Measurements from ENCODE around the gene MTHFD2L.

DNA sequence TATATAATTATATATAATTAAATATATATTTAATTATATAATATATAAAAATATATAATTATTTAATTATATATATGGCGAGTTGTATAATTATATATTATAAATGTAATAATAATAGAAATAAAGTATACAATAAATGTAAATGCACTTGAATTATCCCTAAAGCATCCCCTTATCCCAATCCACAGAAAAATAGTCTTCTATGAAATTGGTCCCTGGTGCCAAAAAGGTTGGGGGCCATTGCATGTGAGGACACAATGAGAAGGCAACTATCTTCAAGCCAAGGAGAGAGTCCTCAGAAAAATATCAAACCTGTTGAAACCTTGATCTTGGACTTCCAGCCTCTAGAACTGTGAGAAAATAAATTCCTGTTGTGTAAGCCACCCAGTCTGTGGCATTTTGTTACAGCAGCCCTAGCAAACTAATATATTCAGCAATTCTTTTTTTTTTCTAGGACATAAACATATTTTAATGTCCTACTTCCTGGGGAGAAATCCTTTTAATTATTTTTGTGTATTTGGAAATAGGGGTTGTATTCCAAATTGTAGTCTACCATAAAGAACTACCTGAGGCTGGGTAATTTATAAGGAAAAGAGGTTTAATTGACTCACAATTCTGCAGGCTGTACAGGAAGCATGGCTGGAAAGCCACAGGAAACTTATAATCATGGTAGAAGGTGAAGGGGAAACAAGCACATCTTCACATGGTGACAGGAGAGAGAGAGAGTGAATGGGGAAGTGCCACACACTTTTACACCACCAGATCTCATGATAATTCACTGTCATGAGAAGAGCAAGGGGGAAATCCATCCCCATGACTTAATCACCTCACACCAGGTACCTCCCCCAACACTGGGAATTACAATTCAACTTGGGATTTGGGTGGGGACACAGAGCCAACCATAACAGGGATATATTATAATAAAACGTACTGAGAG, 36.0 kb upstream of the MTHFD2L start:
- TF ChIP-seq, protein P1, sequence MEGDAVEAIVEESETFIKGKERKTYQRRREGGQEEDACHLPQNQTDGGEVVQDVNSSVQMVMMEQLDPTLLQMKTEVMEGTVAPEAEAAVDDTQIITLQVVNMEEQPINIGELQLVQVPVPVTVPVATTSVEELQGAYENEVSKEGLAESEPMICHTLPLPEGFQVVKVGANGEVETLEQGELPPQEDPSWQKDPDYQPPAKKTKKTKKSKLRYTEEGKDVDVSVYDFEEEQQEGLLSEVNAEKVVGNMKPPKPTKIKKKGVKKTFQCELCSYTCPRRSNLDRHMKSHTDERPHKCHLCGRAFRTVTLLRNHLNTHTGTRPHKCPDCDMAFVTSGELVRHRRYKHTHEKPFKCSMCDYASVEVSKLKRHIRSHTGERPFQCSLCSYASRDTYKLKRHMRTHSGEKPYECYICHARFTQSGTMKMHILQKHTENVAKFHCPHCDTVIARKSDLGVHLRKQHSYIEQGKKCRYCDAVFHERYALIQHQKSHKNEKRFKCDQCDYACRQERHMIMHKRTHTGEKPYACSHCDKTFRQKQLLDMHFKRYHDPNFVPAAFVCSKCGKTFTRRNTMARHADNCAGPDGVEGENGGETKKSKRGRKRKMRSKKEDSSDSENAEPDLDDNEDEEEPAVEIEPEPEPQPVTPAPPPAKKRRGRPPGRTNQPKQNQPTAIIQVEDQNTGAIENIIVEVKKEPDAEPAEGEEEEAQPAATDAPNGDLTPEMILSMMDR (IDR thresholded peaks at IDR 0.05; ENCODE audit: low read length), result no peak
- no peak for TF ChIP-seq EZH2 (IDR thresholded peaks at IDR 0.05; ENCODE audit: borderline replicate concordance, low read length)

Data from OCI-LY1 (cell line).